Vagina (tissue), 2 donors: ENCODE measurements around the gene FGD4.
"Not testable (repeated sequence)": the region's sequence is repeated elsewhere in the genome, so short reads cannot be mapped to it uniquely, and the experiment has no call there.

Source experiments
- CTCF ChIP-seq, 3 experiments: fragments of 450-650 bp in 2 of 3; fragments of 200-600 bp in 1 of 3; sonication (generic) in 1 of 3; IDR thresholded peaks; one replicate each; pipeline ENCODE4 v1.5.1; 2017 to 2019; ENCODE audit warnings: antibody characterized with exemption in 3 of 3, mild to moderate bottlenecking in 2 of 3, moderate library complexity in 2 of 3
- POLR2A ChIP-seq, 2 donors: fragments of 450-650 bp; IDR thresholded peaks; one replicate each; pipeline ENCODE4 v1.6.1; 2017; ENCODE audit warnings: antibody characterized with exemption in 2 of 2, mild to moderate bottlenecking in 2 of 2, moderate library complexity in 2 of 2
- POLR2AphosphoS5 ChIP-seq, 2 donors: sonication (generic); formaldehyde crosslinking; IDR thresholded peaks; one replicate each; pipeline ENCODE4 v1.9.0; 2017; ENCODE audit warnings: antibody characterized with exemption in 2 of 2, mild to moderate bottlenecking in 2 of 2, low read depth in 1 of 2; ENCODE audit not compliant: insufficient read depth in 1 of 2

- not testable (repeated sequence) for TF ChIP-seq CTCF (IDR thresholded peaks at IDR 0.05); POLR2A (IDR thresholded peaks at IDR 0.05); POLR2AphosphoS5 (IDR thresholded peaks at IDR 0.05; ENCODE audit: insufficient read depth in 1 of 2, low read depth in 1 of 2)
Measured at GRCh38 chr12:32526343-32526742, 127.0 kb downstream of the FGD4 start.
